ENCODE data around the gene ACTR3.

GRCh38 chr2:113963965-113964364 lies 74.1 kb downstream of the ACTR3 start:
- no peak for TF ChIP-seq POLR2A (IDR thresholded peaks at IDR 0.05; ENCODE audit: extremely low read depth, insufficient read length)
- TF ChIP-seq CTCF (IDR thresholded peaks at IDR 0.05; ENCODE audit: low read depth, low read length): no peak
